GM23338 (cell line): ENCODE data around the gene ZNF507. TPM values are rescaled to one million over a fixed set of nuclear protein-coding genes. Genes with fewer than 3 reads are reported as not detected.

Experiments
- ATAC-seq: fragments of 200-7000 bp; cut with Tn5 transposase; 3 replicates; pipeline ENCODE4 v1.9.1; 2020
- DNase-seq: peaks from one replicate; pipeline ENCODE4 v3.0.0-alpha.2; 2015; ENCODE audit warnings: low spot score
- H2AFZ ChIP-seq: fragments of 200-600 bp; sonication (generic); 2 replicates; pipeline ENCODE4 v1.8.0; 2016; ENCODE audit warnings: antibody characterized with exemption, mild to moderate bottlenecking, moderate library complexity
- H3F3A ChIP-seq: fragments of 200-600 bp; sonication (generic); replicated peaks from 2 replicates; pipeline ENCODE4 v1.8.0; 2017; ENCODE audit warnings: antibody characterized with exemption, mixed run types, low read depth
- H3K27ac ChIP-seq: fragments of 200-600 bp; sonication (generic); 2 replicates; pipeline ENCODE4 v1.6.1; 2016; ENCODE audit warnings: low read depth
- H3K27me3 ChIP-seq: fragments of 200-600 bp; sonication (generic); 2 replicates; pipeline ENCODE4 v1.8.0; 2016; ENCODE audit warnings: mild to moderate bottlenecking, mixed run types, moderate library complexity; ENCODE audit not compliant: insufficient read depth
- H3K36me3 ChIP-seq: fragments of 200-600 bp; sonication (generic); 2 replicates; pipeline ENCODE4 v1.8.0; 2016; ENCODE audit warnings: mild to moderate bottlenecking; ENCODE audit not compliant: insufficient read depth
- H3K4me1 ChIP-seq: fragments of 200-600 bp; sonication (generic); 2 replicates; pipeline ENCODE4 v1.8.0; 2016; ENCODE audit warnings: mild to moderate bottlenecking, moderate library complexity; ENCODE audit not compliant: insufficient read depth
- H3K4me2 ChIP-seq: fragments of 200-600 bp; sonication (generic); 2 replicates; pipeline ENCODE4 v1.7.1; 2017; ENCODE audit warnings: mixed run types
- H3K4me3 ChIP-seq: fragments of 200-600 bp; sonication (generic); 2 replicates; pipeline ENCODE4 v1.6.1; 2016; ENCODE audit warnings: mixed run types
- H3K79me2 ChIP-seq: fragments of 200-600 bp; sonication (generic); replicated peaks from 2 replicates; pipeline ENCODE4 v1.8.0; 2017; ENCODE audit warnings: mild to moderate bottlenecking; ENCODE audit not compliant: insufficient read depth
- H3K9me2 ChIP-seq: fragments of 200-600 bp; sonication (generic); 2 replicates; pipeline ENCODE4 v1.8.0; 2017; ENCODE audit not compliant: insufficient read depth
- H4K20me1 ChIP-seq: fragments of 200-600 bp; sonication (generic); replicated peaks from 2 replicates; pipeline ENCODE4 v1.8.0; 2017; ENCODE audit warnings: mild to moderate bottlenecking; ENCODE audit not compliant: insufficient read depth
- H3K27ac Mint-ChIP-seq: 2 replicates; pipeline ENCODE4 v1.8.0; 2020; ENCODE audit warnings: inconsistent platforms, mild to moderate bottlenecking, moderate library complexity, mixed read lengths
- H3K27me3 Mint-ChIP-seq: 3 replicates; pipeline ENCODE4 v1.8.0; 2022; ENCODE audit warnings: low read depth, mild to moderate bottlenecking, moderate library complexity, mixed read lengths, inconsistent platforms; ENCODE audit not compliant: insufficient read depth, poor library complexity
- H3K36me3 Mint-ChIP-seq: 3 replicates; pipeline ENCODE4 v1.8.0; 2021; ENCODE audit warnings: low read depth, mild to moderate bottlenecking, inconsistent platforms, moderate library complexity, mixed read lengths
- H3K4me1 Mint-ChIP-seq: 3 replicates; pipeline ENCODE4 v1.8.0; 2020; ENCODE audit warnings: mild to moderate bottlenecking, inconsistent platforms, mixed read lengths
- H3K4me3 Mint-ChIP-seq: 3 replicates; pipeline ENCODE4 v1.8.0; 2021; ENCODE audit warnings: moderate library complexity, mild to moderate bottlenecking, inconsistent platforms, mixed read lengths
- H3K9me3 Mint-ChIP-seq: 3 replicates; pipeline ENCODE4 v1.8.0; 2020; ENCODE audit warnings: moderate library complexity, mild to moderate bottlenecking, inconsistent platforms, mixed read lengths
- CREB1 ChIP-seq: fragments of 250-450 bp; sonication (Bioruptor Pico); IDR thresholded peaks from 2 replicates; pipeline ENCODE4 v1.5.0; 2020; ENCODE audit warnings: low read depth, mild to moderate bottlenecking, moderate library complexity
- EZH2 ChIP-seq: fragments of 200-600 bp; sonication (generic); IDR thresholded peaks from one replicate; pipeline ENCODE4 v1.8.0; 2017; ENCODE audit warnings: antibody characterized with exemption, mild to moderate bottlenecking, low read depth; ENCODE audit not compliant: unreplicated experiment
- EZH2phosphoT487 ChIP-seq: fragments of 200-600 bp; sonication (generic); IDR thresholded peaks from one replicate; pipeline ENCODE4 v1.8.1; 2018; ENCODE audit warnings: antibody characterized with exemption; ENCODE audit not compliant: unreplicated experiment
- JUNB ChIP-seq: IDR thresholded peaks from one replicate; pipeline ENCODE4 v1.6.1; 2016; ENCODE audit warnings: antibody characterized with exemption; ENCODE audit not compliant: unreplicated experiment
- NANOG ChIP-seq: IDR thresholded peaks from 2 replicates; pipeline ENCODE4 v1.6.1; 2016; ENCODE audit warnings: antibody characterized with exemption, borderline replicate concordance
- POLR2AphosphoS5 ChIP-seq: IDR thresholded peaks from 2 replicates; pipeline ENCODE4 v1.6.1; 2016; ENCODE audit warnings: antibody characterized with exemption, low read depth
- STAT1 ChIP-seq: IDR thresholded peaks from one replicate; pipeline ENCODE4 v1.6.1; 2016; ENCODE audit warnings: antibody characterized with exemption; ENCODE audit not compliant: unreplicated experiment
- ZNF114 ChIP-seq: fragments of 250-450 bp; sonication (Bioruptor Pico); IDR thresholded peaks from 2 replicates; pipeline ENCODE4 v1.5.0; 2020; ENCODE audit warnings: mild to moderate bottlenecking, moderate library complexity
- ZNF331 ChIP-seq: fragments of 250-450 bp; sonication (Bioruptor Pico); IDR thresholded peaks from 2 replicates; pipeline ENCODE4 v1.5.0; 2020; ENCODE audit warnings: low read depth, mild to moderate bottlenecking, moderate library complexity
- polyA plus RNA-seq: library from polyadenylated mRNA; unstranded; fragments of >200 nt; fragmentation: Nextera tagmentation; extraction: Ambion mirVana; gene quantifications from 2 replicates; pipeline ENCODE4 v1.2.1, GENCODE V29; 2016
- total RNA-seq: library from RNA; depleted of rRNA; stranded (reverse); fragments of >200 nt; shearing (Covaris generic); gene quantifications from 2 replicates; pipeline ENCODE4 v1.2.3, GENCODE V29; 2014
- TF ChIP-seq, protein P1 (sequence below): IDR thresholded peaks from 2 replicates; pipeline ENCODE4 v1.6.1; 2016; ENCODE audit warnings: antibody characterized with exemption
- TF ChIP-seq, protein P2 (sequence below), 2 experiments: fragments of 200-600 bp in 1 of 2; sonication (generic) in 1 of 2; conservative IDR thresholded peaks; 2 replicates each; pipeline versions ENCODE4 v1.5.1 to v1.6.1; 2016 to 2017; ENCODE audit warnings: antibody characterized with exemption in 2 of 2, low read depth in 2 of 2, mild to moderate bottlenecking in 2 of 2, moderate library complexity in 1 of 2
- TF ChIP-seq, protein P3 (sequence below): fragments of 250-450 bp; sonication (Bioruptor Pico); IDR thresholded peaks from 2 replicates; pipeline ENCODE4 v1.5.0; 2020; ENCODE audit warnings: mild to moderate bottlenecking, moderate library complexity
- TF ChIP-seq, protein P4 (sequence below): IDR thresholded peaks from one replicate; pipeline ENCODE4 v1.6.1; 2018; ENCODE audit warnings: antibody characterized with exemption; ENCODE audit not compliant: unreplicated experiment

ZNF507 gene
- total and polyA plus RNA-seq, 2 experiments from 2014 or later: 10.4 to 23.4 TPM

DNA sequence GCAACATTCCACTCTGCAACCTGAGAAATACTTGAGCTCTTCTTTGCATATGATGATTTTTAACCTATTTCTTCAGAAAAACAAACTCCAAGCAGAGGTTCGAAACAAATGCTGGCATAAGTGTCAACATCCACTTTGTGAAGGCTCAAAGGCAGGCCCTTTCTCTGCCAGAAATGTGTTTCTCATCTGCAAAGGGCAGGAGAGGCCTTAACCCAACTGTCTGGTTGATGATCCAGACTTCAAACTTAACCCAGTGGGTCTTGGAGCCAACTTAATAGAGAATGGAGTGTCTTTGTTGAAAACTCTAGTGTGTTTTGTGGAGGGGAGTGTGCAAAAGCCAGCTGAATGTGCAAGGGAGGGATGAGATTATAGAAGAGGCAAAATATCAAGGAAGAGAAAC, 28.3 kb upstream of the ZNF507 start:
- Histone ChIP-seq H3K4me1 (peaks cover 11% of the 10 kb centered on the region), H3K27ac (peak overlapping the region; percentile 92), H3K36me3 (no peaks in the 10 kb centered on the region), H3K27me3 (no peaks in the 10 kb centered on the region), H2AFZ (peak overlapping the region; percentile 53; the same call in 1 of the 2 replicates), H3K9me2 (0 out of 2 replicates have a peak, but pooled peaks cover 2% of the 10 kb centered on the region), H3K4me3 (no peak overlapping the region), H3K4me2 (0 out of 2 replicates have a peak overlapping the region, but pooled peaks have one; percentile 7), H4K20me1 (no peaks in the 10 kb centered on the region), H3F3A (no peaks in the 10 kb centered on the region; the same call in 1 of the 2 replicates), H3K79me2 (no peaks in the 10 kb centered on the region)
- peaks cover 9% of the 10 kb centered on the region for H3K27me3 Mint-ChIP-seq
- TF ChIP-seq, protein P1, sequence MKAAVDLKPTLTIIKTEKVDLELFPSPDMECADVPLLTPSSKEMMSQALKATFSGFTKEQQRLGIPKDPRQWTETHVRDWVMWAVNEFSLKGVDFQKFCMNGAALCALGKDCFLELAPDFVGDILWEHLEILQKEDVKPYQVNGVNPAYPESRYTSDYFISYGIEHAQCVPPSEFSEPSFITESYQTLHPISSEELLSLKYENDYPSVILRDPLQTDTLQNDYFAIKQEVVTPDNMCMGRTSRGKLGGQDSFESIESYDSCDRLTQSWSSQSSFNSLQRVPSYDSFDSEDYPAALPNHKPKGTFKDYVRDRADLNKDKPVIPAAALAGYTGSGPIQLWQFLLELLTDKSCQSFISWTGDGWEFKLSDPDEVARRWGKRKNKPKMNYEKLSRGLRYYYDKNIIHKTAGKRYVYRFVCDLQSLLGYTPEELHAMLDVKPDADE: no peak
- TF ChIP-seq, protein P2, sequence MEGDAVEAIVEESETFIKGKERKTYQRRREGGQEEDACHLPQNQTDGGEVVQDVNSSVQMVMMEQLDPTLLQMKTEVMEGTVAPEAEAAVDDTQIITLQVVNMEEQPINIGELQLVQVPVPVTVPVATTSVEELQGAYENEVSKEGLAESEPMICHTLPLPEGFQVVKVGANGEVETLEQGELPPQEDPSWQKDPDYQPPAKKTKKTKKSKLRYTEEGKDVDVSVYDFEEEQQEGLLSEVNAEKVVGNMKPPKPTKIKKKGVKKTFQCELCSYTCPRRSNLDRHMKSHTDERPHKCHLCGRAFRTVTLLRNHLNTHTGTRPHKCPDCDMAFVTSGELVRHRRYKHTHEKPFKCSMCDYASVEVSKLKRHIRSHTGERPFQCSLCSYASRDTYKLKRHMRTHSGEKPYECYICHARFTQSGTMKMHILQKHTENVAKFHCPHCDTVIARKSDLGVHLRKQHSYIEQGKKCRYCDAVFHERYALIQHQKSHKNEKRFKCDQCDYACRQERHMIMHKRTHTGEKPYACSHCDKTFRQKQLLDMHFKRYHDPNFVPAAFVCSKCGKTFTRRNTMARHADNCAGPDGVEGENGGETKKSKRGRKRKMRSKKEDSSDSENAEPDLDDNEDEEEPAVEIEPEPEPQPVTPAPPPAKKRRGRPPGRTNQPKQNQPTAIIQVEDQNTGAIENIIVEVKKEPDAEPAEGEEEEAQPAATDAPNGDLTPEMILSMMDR (conservative IDR thresholded peaks at IDR 0.05; ENCODE audit: low read depth in 2 of 2): no peak
- TF ChIP-seq CREB1 (CRISPR knock-in tag): no peak
- no peak for TF ChIP-seq ZNF331 (CRISPR knock-in tag)
- TF ChIP-seq POLR2AphosphoS5: no peak
- no peak for TF ChIP-seq EZH2
- TF ChIP-seq EZH2phosphoT487: no peak
- no peak for TF ChIP-seq NANOG
- no peak for TF ChIP-seq ZNF114 (CRISPR knock-in tag)
- no peak for TF ChIP-seq STAT1
- TF ChIP-seq, protein P3, sequence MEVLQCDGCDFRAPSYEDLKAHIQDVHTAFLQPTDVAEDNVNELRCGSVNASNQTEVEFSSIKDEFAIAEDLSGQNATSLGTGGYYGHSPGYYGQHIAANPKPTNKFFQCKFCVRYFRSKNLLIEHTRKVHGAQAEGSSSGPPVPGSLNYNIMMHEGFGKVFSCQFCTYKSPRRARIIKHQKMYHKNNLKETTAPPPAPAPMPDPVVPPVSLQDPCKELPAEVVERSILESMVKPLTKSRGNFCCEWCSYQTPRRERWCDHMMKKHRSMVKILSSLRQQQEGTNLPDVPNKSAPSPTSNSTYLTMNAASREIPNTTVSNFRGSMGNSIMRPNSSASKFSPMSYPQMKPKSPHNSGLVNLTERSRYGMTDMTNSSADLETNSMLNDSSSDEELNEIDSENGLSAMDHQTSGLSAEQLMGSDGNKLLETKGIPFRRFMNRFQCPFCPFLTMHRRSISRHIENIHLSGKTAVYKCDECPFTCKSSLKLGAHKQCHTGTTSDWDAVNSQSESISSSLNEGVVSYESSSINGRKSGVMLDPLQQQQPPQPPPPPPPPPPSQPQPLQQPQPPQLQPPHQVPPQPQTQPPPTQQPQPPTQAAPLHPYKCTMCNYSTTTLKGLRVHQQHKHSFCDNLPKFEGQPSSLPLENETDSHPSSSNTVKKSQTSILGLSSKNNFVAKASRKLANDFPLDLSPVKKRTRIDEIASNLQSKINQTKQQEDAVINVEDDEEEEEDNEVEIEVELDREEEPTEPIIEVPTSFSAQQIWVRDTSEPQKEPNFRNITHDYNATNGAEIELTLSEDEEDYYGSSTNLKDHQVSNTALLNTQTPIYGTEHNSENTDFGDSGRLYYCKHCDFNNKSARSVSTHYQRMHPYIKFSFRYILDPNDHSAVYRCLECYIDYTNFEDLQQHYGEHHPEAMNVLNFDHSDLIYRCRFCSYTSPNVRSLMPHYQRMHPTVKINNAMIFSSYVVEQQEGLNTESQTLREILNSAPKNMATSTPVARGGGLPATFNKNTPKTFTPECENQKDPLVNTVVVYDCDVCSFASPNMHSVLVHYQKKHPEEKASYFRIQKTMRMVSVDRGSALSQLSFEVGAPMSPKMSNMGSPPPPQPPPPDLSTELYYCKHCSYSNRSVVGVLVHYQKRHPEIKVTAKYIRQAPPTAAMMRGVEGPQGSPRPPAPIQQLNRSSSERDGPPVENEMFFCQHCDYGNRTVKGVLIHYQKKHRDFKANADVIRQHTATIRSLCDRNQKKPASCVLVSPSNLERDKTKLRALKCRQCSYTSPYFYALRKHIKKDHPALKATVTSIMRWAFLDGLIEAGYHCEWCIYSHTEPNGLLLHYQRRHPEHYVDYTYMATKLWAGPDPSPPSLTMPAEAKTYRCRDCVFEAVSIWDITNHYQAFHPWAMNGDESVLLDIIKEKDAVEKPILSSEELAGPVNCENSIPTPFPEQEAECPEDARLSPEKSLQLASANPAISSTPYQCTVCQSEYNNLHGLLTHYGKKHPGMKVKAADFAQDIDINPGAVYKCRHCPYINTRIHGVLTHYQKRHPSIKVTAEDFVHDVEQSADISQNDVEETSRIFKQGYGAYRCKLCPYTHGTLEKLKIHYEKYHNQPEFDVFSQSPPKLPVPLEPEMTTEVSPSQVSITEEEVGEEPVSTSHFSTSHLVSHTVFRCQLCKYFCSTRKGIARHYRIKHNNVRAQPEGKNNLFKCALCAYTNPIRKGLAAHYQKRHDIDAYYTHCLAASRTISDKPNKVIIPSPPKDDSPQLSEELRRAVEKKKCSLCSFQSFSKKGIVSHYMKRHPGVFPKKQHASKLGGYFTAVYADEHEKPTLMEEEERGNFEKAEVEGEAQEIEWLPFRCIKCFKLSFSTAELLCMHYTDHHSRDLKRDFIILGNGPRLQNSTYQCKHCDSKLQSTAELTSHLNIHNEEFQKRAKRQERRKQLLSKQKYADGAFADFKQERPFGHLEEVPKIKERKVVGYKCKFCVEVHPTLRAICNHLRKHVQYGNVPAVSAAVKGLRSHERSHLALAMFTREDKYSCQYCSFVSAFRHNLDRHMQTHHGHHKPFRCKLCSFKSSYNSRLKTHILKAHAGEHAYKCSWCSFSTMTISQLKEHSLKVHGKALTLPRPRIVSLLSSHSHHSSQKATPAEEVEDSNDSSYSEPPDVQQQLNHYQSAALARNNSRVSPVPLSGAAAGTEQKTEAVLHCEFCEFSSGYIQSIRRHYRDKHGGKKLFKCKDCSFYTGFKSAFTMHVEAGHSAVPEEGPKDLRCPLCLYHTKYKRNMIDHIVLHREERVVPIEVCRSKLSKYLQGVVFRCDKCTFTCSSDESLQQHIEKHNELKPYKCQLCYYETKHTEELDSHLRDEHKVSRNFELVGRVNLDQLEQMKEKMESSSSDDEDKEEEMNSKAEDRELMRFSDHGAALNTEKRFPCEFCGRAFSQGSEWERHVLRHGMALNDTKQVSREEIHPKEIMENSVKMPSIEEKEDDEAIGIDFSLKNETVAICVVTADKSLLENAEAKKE (CRISPR knock-in tag): no peak
- no peak for TF ChIP-seq JUNB
- TF ChIP-seq, protein P4, sequence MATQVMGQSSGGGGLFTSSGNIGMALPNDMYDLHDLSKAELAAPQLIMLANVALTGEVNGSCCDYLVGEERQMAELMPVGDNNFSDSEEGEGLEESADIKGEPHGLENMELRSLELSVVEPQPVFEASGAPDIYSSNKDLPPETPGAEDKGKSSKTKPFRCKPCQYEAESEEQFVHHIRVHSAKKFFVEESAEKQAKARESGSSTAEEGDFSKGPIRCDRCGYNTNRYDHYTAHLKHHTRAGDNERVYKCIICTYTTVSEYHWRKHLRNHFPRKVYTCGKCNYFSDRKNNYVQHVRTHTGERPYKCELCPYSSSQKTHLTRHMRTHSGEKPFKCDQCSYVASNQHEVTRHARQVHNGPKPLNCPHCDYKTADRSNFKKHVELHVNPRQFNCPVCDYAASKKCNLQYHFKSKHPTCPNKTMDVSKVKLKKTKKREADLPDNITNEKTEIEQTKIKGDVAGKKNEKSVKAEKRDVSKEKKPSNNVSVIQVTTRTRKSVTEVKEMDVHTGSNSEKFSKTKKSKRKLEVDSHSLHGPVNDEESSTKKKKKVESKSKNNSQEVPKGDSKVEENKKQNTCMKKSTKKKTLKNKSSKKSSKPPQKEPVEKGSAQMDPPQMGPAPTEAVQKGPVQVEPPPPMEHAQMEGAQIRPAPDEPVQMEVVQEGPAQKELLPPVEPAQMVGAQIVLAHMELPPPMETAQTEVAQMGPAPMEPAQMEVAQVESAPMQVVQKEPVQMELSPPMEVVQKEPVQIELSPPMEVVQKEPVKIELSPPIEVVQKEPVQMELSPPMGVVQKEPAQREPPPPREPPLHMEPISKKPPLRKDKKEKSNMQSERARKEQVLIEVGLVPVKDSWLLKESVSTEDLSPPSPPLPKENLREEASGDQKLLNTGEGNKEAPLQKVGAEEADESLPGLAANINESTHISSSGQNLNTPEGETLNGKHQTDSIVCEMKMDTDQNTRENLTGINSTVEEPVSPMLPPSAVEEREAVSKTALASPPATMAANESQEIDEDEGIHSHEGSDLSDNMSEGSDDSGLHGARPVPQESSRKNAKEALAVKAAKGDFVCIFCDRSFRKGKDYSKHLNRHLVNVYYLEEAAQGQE: no peak
- H3K4me3 Mint-ChIP-seq: no peak overlapping the region
- DNase-seq: no peak
- H3K4me1 Mint-ChIP-seq: peaks cover 29% of the 10 kb centered on the region
- H3K9me3 Mint-ChIP-seq: no peaks in the 10 kb centered on the region
- no peak overlapping the region for H3K27ac Mint-ChIP-seq
- no peak for ATAC-seq
- no peaks in the 10 kb centered on the region for H3K36me3 Mint-ChIP-seq
